OCI-LY7 (cell line): ENCODE results near the gene SLCO2B1. TPM values are rescaled to one million over a fixed set of nuclear protein-coding genes. Genes with fewer than 3 reads are reported as not detected.
A peak's percentile ranks its signal among the peaks of the same experiment; 100 is the strongest.

Source experiments
- BruUV-seq: library from RNA; stranded (reverse); fragments of 400-500 nt; replicated peaks from 2 replicates; lab custom pipeline; 2021; lab: Mats Ljungman, UMichigan
- CTCF ChIA-PET: fragments of 300-600 bp; sonication (Branson Sonifier 250); formaldehyde crosslinking; loops from one replicate; lab custom pipeline; 2022; ENCODE audit warnings: antibody characterized with exemption; ENCODE audit not compliant: unreplicated experiment; lab: Charles Lee
- POLR2A ChIA-PET: fragments of 300-600 bp; sonication (Branson Sonifier 250); formaldehyde crosslinking; loops from one replicate; lab custom pipeline; 2022; ENCODE audit warnings: antibody characterized with exemption; lab: Charles Lee
- DNase-seq: peaks from one replicate; pipeline ENCODE4 v3.0.0-alpha.2; 2015; ENCODE audit warnings: low spot score
- H2AFZ ChIP-seq: fragments of 200-600 bp; sonication (generic), shearing (Covaris generic); 2 replicates; pipeline ENCODE4 v1.6.1; 2014; ENCODE audit warnings: mild to moderate bottlenecking, antibody characterized with exemption, low read length, moderate library complexity
- H3K27ac ChIP-seq: fragments of 200-600 bp; sonication (generic); 2 replicates; pipeline ENCODE4 v1.5.1; 2014; ENCODE audit warnings: mixed run types, low read depth, mild to moderate bottlenecking, moderate library complexity, low read length, inconsistent platforms; ENCODE audit not compliant: poor library complexity, severe bottlenecking
- H3K36me3 ChIP-seq: fragments of 200-600 bp; sonication (generic); 2 replicates; pipeline ENCODE4 v1.6.1; 2014; ENCODE audit warnings: mild to moderate bottlenecking, antibody characterized with exemption, low read length, moderate library complexity, mixed read lengths; ENCODE audit not compliant: insufficient read depth
- H3K4me1 ChIP-seq: fragments of 200-600 bp; sonication (generic); 2 replicates; pipeline ENCODE4 v1.5.1; 2014; ENCODE audit warnings: mild to moderate bottlenecking, low read length; ENCODE audit not compliant: insufficient read depth, poor library complexity, severe bottlenecking
- H3K4me2 ChIP-seq: fragments of 200-600 bp; sonication (generic); 2 replicates; pipeline ENCODE4 v1.6.1; 2014; ENCODE audit warnings: mild to moderate bottlenecking, low read length
- H3K4me3 ChIP-seq: fragments of 200-600 bp; sonication (generic); 2 replicates; pipeline ENCODE4 v1.5.1; 2014; ENCODE audit warnings: mild to moderate bottlenecking, low read depth, low read length; ENCODE audit not compliant: poor library complexity, severe bottlenecking
- H3K79me2 ChIP-seq: fragments of 200-600 bp; sonication (generic); 2 replicates; pipeline ENCODE4 v1.6.1; 2016; ENCODE audit warnings: low read depth, mild to moderate bottlenecking, low read length, moderate library complexity, mixed read lengths; ENCODE audit not compliant: insufficient read depth
- H3K9me2 ChIP-seq: fragments of 200-600 bp; sonication (generic); 2 replicates; pipeline ENCODE4 v1.6.1; 2016; ENCODE audit warnings: mild to moderate bottlenecking, low read length, mixed read lengths; ENCODE audit not compliant: insufficient read depth
- H3K9me3 ChIP-seq: fragments of 200-600 bp; sonication (generic); 2 replicates; pipeline ENCODE4 v1.6.1; 2014; ENCODE audit warnings: mild to moderate bottlenecking, mixed run types, low read length, mixed read lengths
- H4K20me1 ChIP-seq: fragments of 200-600 bp; sonication (generic); 2 replicates; pipeline ENCODE4 v1.6.1; 2014; ENCODE audit warnings: mild to moderate bottlenecking, antibody characterized with exemption, low read length, moderate library complexity, mixed read lengths; ENCODE audit not compliant: insufficient read depth
- EZH2phosphoT487 ChIP-seq: fragments of 200-600 bp; sonication (generic); IDR thresholded peaks from 2 replicates; pipeline ENCODE4 v1.6.1; 2018; ENCODE audit warnings: low read depth, borderline replicate concordance, mild to moderate bottlenecking, mixed run types, antibody characterized with exemption, low read length, moderate library complexity, mixed read lengths
- intact Hi-C: fragments of 100-400 bp; cut with micrococcal nuclease; formaldehyde crosslinking; loops from one replicate; pipeline ENCODE4 v1.10.0; 2022; ENCODE audit not compliant: unreplicated experiment
- total RNA-seq, 2 experiments: library from RNA; depleted of rRNA in 1 of 2; stranded (reverse); fragments of >200 nt in 1 of 2; shearing (Covaris generic) in 1 of 2; gene quantifications; 2 replicates each; pipeline ENCODE4 v1.2.3, GENCODE V29; 2014 to 2022
- TF ChIP-seq, protein P1 (sequence below): fragments of 200-600 bp; sonication (generic); conservative IDR thresholded peaks from 2 replicates; pipeline ENCODE4 v1.5.1; 2014; ENCODE audit warnings: mild to moderate bottlenecking, antibody characterized with exemption, low read length, moderate library complexity, mixed read lengths

The SLCO2B1 gene
- total RNA-seq, 2 experiments from 2014 or later = 0.03 TPM; not detected in 1

DNA sequence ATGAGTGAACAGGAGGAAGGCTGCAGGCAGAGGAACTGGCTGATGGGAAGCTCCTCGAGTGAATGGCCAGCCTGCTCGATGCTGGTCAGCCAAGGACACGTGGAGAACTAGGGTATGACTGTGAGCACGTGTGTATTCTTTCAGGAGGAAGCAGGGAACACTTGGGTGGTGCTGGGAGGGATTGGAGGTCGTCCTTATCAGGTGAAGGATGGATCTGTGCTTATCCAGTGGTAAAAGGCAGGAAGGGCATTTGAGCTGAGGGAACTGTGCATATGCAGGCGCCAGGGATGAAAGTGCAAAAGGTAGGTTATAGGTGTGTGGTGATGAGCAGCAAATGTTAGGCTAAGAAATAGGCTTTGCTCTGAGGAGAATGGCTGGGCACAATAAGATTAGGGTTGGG lies 9.7 kb upstream of the SLCO2B1 start:
- DNase-seq = no peak
- TF ChIP-seq EZH2phosphoT487 = no peak
- TF ChIP-seq, protein P1, sequence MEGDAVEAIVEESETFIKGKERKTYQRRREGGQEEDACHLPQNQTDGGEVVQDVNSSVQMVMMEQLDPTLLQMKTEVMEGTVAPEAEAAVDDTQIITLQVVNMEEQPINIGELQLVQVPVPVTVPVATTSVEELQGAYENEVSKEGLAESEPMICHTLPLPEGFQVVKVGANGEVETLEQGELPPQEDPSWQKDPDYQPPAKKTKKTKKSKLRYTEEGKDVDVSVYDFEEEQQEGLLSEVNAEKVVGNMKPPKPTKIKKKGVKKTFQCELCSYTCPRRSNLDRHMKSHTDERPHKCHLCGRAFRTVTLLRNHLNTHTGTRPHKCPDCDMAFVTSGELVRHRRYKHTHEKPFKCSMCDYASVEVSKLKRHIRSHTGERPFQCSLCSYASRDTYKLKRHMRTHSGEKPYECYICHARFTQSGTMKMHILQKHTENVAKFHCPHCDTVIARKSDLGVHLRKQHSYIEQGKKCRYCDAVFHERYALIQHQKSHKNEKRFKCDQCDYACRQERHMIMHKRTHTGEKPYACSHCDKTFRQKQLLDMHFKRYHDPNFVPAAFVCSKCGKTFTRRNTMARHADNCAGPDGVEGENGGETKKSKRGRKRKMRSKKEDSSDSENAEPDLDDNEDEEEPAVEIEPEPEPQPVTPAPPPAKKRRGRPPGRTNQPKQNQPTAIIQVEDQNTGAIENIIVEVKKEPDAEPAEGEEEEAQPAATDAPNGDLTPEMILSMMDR = no peak
- ChIA-PET CTCF (interaction anchor here (0.6 to 5.2 kb wide), 13 partner anchors 10 to 212 kb away, joined by 3 to 27 read pairs (median 5); partner anchors contain the start of gene SLCO2B1), POLR2A (interaction anchor here (0.6 to 1.5 kb wide), 7 partner anchors 11 to 499 kb away, joined by 3 to 5 read pairs (median 3); no protein-coding TSS in a partner anchor)
- H3K4me3 ChIP-seq = peak overlapping the region; percentile 52
- H4K20me1 ChIP-seq = no peaks in the 10 kb centered on the region
- H3K9me2 ChIP-seq = no peaks in the 10 kb centered on the region
- H3K27ac ChIP-seq = peak overlapping the region; percentile 53
- no peaks in the 10 kb centered on the region for H3K79me2 ChIP-seq
- H2AFZ ChIP-seq = peak overlapping the region; percentile 38; the same call in 1 of the 2 replicates
- intact Hi-C loops = loop anchor here (5.0 kb wide), 1 partner anchor 94 kb away; no protein-coding TSS in a partner anchor
- BruUV-seq = no TSS peak
- H3K36me3 ChIP-seq = no peaks in the 10 kb centered on the region
- peaks cover 44% of the 10 kb centered on the region for H3K4me1 ChIP-seq
- no peaks in the 10 kb centered on the region for H3K9me3 ChIP-seq
- peak overlapping the region; percentile 77 for H3K4me2 ChIP-seq

DNA sequence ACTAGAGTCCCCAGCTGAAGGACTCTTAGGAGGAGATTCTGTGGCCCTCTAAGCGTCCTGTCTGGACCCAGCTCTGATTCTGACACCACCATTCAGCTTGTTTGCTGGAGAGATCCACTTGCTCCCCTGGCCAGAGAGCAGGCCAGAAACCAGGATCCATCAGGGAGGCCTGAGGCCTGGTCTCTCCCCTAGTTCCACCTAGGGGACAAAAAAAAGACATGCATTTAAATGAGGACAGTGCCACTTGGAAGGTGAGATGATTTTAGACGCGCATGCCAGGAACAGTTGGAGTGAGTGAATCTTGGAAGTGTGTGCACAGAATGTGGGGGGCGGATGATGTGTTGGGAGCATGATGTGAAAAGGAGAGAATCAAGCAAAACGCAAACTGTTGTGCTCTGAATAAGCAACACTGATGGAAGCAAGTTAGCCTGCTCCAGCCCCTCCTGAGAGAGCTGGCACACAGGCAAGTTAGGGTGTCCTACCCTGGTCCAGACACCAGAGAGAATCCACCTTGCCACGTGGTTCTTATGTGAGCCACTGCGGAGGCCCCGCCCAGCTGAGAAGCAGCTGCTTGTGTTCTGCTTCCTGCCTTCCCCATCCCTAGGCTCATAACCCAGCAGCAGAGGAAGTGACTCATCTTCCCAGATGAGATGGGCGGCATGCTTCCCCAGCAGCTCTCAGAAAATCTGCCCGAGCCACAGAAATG lies 8.0 kb upstream of the SLCO2B1 start:
- H3K9me3 ChIP-seq = no peaks in the 10 kb centered on the region
- H3K4me2 ChIP-seq = peak overlapping the region; percentile 77
- no TSS peak for BruUV-seq
- CTCF ChIA-PET = interaction anchor here (1.6 to 5.2 kb wide), 5 partner anchors 63 to 213 kb away, joined by 3 to 27 read pairs (median 14); no protein-coding TSS in a partner anchor
- H3K36me3 ChIP-seq = no peaks in the 10 kb centered on the region
- H3K4me3 ChIP-seq = peak overlapping the region; percentile 11
- POLR2A ChIA-PET = interaction anchor here (0.6 to 1.3 kb wide), 4 partner anchors 11 to 116 kb away, joined by 3 to 5 read pairs (median 4); no protein-coding TSS in a partner anchor
- peaks cover 56% of the 10 kb centered on the region for H3K4me1 ChIP-seq
- H3K79me2 ChIP-seq = no peaks in the 10 kb centered on the region
- DNase-seq = peak; percentile 83
- peak overlapping the region; percentile 69 for H3K27ac ChIP-seq
- no peaks in the 10 kb centered on the region for H4K20me1 ChIP-seq
- peak overlapping the region; percentile 81 for H2AFZ ChIP-seq
- TF ChIP-seq, protein P1 = no peak
- H3K9me2 ChIP-seq = no peaks in the 10 kb centered on the region
- intact Hi-C loops = loop anchor here (5.0 kb wide), 1 partner anchor 96 kb away; no protein-coding TSS in a partner anchor
